GM10248 (cell line): ENCODE results near the gene ADO.

Experiments used
- CTCF ChIA-PET: fragments of 300-600 bp; sonication (Branson Sonifier 250); formaldehyde crosslinking; extraction: SDS; loops from one replicate; lab custom pipeline; 2021; ENCODE audit warnings: antibody characterized with exemption; lab: Yijun Ruan, JAX
- POLR2A ChIA-PET: fragments of 350-650 bp; sonication (Branson Sonifier 250); formaldehyde crosslinking; extraction: SDS; loops from one replicate; lab custom pipeline; 2020; ENCODE audit warnings: antibody characterized with exemption; lab: Yijun Ruan, JAX
- DNase-seq: peaks from one replicate; pipeline ENCODE4 v3.0.0; 2012; ENCODE audit errors: extremely low spot score
- TF ChIP-seq, protein P1 (sequence below): IDR thresholded peaks from 2 replicates; pipeline ENCODE4 v1.5.1; 2012; ENCODE audit warnings: mild to moderate bottlenecking, low read depth; ENCODE audit errors: extremely low read depth, missing control alignments, control extremely low read depth

The ADO gene

DNA sequence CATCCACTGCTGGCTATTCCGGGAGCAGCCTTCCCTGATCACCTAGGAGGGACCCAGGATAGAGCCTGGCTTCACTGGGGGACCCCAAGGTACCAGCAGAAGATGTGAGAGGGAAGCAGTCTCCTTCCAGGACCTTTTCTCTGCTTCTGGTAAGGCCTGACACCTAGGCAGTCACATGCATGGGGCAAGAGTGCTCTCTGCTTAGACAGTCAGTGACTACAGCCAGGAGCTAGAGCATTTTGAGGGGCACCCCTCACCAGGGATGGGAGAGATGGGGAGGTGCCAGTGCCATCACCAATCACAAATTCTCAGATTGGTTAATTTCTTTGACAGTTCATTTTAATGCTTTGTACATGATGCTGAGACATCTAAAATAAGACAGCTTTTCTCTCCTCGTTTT, 13.9 kb upstream of the ADO start:
- POLR2A ChIA-PET, result no interaction called here
- CTCF ChIA-PET, result interaction anchor here (1.0 to 2.3 kb wide), 3 partner anchors 12 to 57 kb away, joined by 3 to 9 read pairs (median 3); no protein-coding TSS in a partner anchor
- TF ChIP-seq, protein P1, sequence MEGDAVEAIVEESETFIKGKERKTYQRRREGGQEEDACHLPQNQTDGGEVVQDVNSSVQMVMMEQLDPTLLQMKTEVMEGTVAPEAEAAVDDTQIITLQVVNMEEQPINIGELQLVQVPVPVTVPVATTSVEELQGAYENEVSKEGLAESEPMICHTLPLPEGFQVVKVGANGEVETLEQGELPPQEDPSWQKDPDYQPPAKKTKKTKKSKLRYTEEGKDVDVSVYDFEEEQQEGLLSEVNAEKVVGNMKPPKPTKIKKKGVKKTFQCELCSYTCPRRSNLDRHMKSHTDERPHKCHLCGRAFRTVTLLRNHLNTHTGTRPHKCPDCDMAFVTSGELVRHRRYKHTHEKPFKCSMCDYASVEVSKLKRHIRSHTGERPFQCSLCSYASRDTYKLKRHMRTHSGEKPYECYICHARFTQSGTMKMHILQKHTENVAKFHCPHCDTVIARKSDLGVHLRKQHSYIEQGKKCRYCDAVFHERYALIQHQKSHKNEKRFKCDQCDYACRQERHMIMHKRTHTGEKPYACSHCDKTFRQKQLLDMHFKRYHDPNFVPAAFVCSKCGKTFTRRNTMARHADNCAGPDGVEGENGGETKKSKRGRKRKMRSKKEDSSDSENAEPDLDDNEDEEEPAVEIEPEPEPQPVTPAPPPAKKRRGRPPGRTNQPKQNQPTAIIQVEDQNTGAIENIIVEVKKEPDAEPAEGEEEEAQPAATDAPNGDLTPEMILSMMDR, result no peak
- no peak for DNase-seq

DNA sequence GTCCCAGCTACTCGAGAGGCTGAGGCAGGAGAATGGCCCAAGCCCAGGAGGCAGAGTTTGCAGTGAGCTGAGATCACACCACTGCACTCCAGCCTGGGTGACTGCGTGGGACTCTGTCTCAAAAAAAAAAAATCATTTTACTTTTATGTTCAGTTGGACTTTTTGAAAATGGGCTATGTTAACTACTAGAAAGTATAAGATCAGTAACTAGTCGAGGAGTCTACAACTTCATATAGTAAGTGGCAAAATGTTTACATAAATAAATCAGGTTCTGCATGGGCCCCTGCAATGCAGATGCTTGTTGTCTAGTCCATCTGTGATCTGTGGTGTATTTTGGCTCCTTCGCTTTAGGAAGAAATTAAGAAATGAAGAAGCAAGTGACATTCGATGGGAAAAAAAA, 12.3 kb upstream of the ADO start:
- POLR2A ChIA-PET, result no interaction called here
- TF ChIP-seq, protein P1, result no peak
- CTCF ChIA-PET, result interaction anchor here (1.1 to 2.3 kb wide), 2 partner anchors 10 to 12 kb away, joined by 3 to 9 read pairs; no protein-coding TSS in a partner anchor
- DNase-seq, result no peak

- TF ChIP-seq, protein P1, result no peak
- no peak for DNase-seq
- ChIA-PET POLR2A (no interaction called here), CTCF (no interaction called here)
These were observed 10.2 kb upstream of the ADO start for GRCh38 chr10:62794306-62794705.

- ChIA-PET POLR2A (no interaction called here), CTCF (interaction anchor here (0.9 to 1.0 kb wide), 2 partner anchors 9 to 60 kb away, joined by 3 to 4 read pairs; partner anchors contain the start of gene ADO)
These were observed 9.4 kb upstream of the ADO start for GRCh38 chr10:62795100-62795499.

GRCh38 chr10:62795762-62796161, 8.8 kb upstream of the ADO start:
- no peak for DNase-seq
- CTCF ChIA-PET, result interaction anchor here (0.9 to 1.0 kb wide), 2 partner anchors 61 to 185 kb away, joined by 3 to 4 read pairs; no protein-coding TSS in a partner anchor
- TF ChIP-seq, protein P1, result no peak
- POLR2A ChIA-PET, result no interaction called here

More at GRCh38 chr10:62795100-62795499, 9.4 kb upstream of the ADO start:
- no peak for DNase-seq
- TF ChIP-seq, protein P1, result no peak

GRCh38 chr10:62796896-62797295, 7.6 kb upstream of the ADO start:
- ChIA-PET CTCF (interaction anchor here (0.9 to 1.3 kb wide), 4 partner anchors 10 to 186 kb away, joined by 3 to 5 read pairs (median 4); no protein-coding TSS in a partner anchor), POLR2A (no interaction called here)
- TF ChIP-seq, protein P1, result no peak
- no peak for DNase-seq
